Transverse colon (tissue), 4 donors: ENCODE results near the gene CCDC24. TPM values are rescaled to one million over a fixed set of nuclear protein-coding genes. Genes with fewer than 3 reads are reported as not detected.

Source experiments
- DNase-seq: peaks from one replicate; pipeline ENCODE4 v3.0.0-alpha.2; 2019
- H3K27ac ChIP-seq, 4 donors: fragments of 200-600 bp; sonication (generic); 2 replicates each; pipeline ENCODE4 v1.5.1; 2016 to 2018; ENCODE audit warnings: inconsistent platforms in 4 of 4
- H3K27me3 ChIP-seq: fragments of 200-600 bp; sonication (generic); 2 replicates; pipeline ENCODE4 v1.5.1; 2017; ENCODE audit warnings: inconsistent platforms
- H3K36me3 ChIP-seq, 4 donors: fragments of 200-600 bp; sonication (generic); 2 replicates each; pipeline ENCODE4 v1.5.1; 2017 to 2019; ENCODE audit warnings: inconsistent platforms in 4 of 4
- H3K4me1 ChIP-seq, 4 donors: fragments of 200-600 bp; sonication (generic); 2 replicates each; pipeline ENCODE4 v1.5.1; 2017 to 2020; ENCODE audit warnings: inconsistent platforms in 4 of 4
- H3K4me3 ChIP-seq, 4 donors: fragments of 200-600 bp; sonication (generic); 1 replicate in 1 of 4; 2 replicates in 3 of 4; pipeline versions ENCODE4 v1.5.1 to v1.6.1; 2017 to 2019; ENCODE audit warnings: inconsistent platforms in 4 of 4
- H3K9me3 ChIP-seq, 2 donors: fragments of 200-600 bp; sonication (generic); 2 replicates each; pipeline ENCODE4 v1.5.1; 2017 to 2019; ENCODE audit warnings: inconsistent platforms in 2 of 2
- EP300 ChIP-seq: sonication (generic); formaldehyde crosslinking; IDR thresholded peaks from one replicate; pipeline ENCODE4 v1.6.1; 2017; ENCODE audit warnings: antibody characterized with exemption, low read depth
- POLR2A ChIP-seq: fragments of 450-650 bp; IDR thresholded peaks from one replicate; pipeline ENCODE4 v1.6.1; 2016; ENCODE audit warnings: antibody characterized with exemption, mild to moderate bottlenecking, moderate library complexity
- POLR2AphosphoS5 ChIP-seq, 3 donors: sonication (generic); formaldehyde crosslinking; IDR thresholded peaks; one replicate each; pipeline ENCODE4 v1.6.1; 2016; ENCODE audit warnings: antibody characterized with exemption in 3 of 3
- WGBS, 2 donors: methylation state at CpG; one replicate each; pipeline ENCODE4 v1.1.5; 2018; ENCODE audit warnings: low coverage in 1 of 2; 5-methylcytosine and 5-hydroxymethylcytosine counted together
- in situ Hi-C, 4 donors: fragments of 200-750 bp; cut with MboI; loops; one replicate each; pipeline versions ENCODE4 v1.15.0 to v1.15.1; 2017; ENCODE audit warnings: low sequenced_read_pairs in 3 of 4, low pct_ligation_motif_present in 1 of 4, low pct_unique_long_range_greater_than_20kb in 1 of 4
- intact Hi-C: fragments of 100-400 bp; cut with DNase I; formaldehyde crosslinking; loops from one replicate; pipeline ENCODE4 v1.15.1; 2023; ENCODE audit warnings: low total_unique reads
- total RNA-seq, 4 donors: library from RNA; depleted of rRNA; stranded (reverse); fragments of >200 nt; gene quantifications; one replicate each; pipeline ENCODE4 v1.1.0, GENCODE V29; 2016
- TF ChIP-seq, protein P1 (sequence below), 5 experiments: fragments of 200-600 bp in 3 of 5; fragments of 450-650 bp in 2 of 5; sonication (generic) in 3 of 5; IDR thresholded peaks; 1 replicate in 2 of 5; 2 replicates in 3 of 5; pipeline ENCODE4 v1.5.1; 2016 to 2017; ENCODE audit warnings: antibody characterized with exemption in 5 of 5, inconsistent platforms in 3 of 5, mild to moderate bottlenecking in 2 of 5, moderate library complexity in 1 of 5

Gene CCDC24
- total RNA-seq, 4 donors from 2014 or later: 13.8 to 22.0 (median 17.6) TPM

DNA sequence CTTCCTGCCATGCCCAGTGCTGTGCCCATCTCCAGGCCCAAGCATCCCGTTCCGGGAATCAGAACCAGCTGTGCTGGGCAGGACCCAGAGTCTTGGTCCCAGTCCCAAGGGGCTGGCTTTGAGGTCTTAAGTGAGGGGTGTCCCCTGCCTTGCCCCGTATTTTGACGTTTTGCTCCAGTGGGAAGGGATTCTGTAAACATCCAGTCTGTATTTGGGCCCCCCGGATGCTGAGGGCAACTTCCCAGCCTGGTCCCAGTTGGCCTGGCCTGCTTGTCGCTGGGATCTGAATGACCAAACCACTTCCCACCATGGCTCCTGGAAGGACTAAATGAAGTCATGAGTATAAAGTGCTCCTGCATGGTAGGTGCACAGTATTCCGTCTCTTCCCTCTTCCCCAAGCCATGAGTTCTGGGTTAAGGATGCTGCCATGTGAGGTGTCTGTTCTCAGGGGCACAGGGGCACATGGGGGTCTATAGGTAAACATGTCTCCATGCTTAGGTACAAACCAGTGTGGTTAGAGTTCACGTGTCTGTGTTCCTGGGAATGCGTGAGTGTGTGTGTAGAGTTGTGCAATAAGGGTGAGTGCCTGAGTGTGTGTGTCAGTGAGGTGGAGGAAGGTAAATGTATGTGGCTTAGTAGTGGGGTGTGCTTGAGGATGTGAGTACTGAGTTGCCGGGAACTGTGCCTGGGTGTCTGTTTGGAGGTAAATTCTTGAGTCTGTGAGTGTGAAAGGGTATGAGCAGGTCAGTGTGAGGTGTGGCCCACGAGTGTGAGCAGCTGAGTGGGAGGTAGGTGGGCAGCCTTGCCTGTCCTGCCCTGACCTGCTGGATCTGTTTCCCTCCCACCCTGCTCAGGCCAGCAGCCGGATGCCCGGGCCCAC lies 10.9 kb upstream of the CCDC24 start:
- H3K4me1 ChIP-seq: peaks cover 32 to 50% (median 49%) of the 10 kb centered on the region in 4 donors
- peaks cover 0 to 5% (median 0%) of the 10 kb centered on the region in 4 donors for H3K36me3 ChIP-seq
- peak overlapping the region in 2 of 4 donors; percentile 74 to 81 for H3K4me3 ChIP-seq
- DNase-seq: no peak
- TF ChIP-seq POLR2A (no peak), EP300 (no peak), POLR2AphosphoS5 (IDR thresholded peaks at IDR 0.05) (no peak)
- TF ChIP-seq, protein P1, sequence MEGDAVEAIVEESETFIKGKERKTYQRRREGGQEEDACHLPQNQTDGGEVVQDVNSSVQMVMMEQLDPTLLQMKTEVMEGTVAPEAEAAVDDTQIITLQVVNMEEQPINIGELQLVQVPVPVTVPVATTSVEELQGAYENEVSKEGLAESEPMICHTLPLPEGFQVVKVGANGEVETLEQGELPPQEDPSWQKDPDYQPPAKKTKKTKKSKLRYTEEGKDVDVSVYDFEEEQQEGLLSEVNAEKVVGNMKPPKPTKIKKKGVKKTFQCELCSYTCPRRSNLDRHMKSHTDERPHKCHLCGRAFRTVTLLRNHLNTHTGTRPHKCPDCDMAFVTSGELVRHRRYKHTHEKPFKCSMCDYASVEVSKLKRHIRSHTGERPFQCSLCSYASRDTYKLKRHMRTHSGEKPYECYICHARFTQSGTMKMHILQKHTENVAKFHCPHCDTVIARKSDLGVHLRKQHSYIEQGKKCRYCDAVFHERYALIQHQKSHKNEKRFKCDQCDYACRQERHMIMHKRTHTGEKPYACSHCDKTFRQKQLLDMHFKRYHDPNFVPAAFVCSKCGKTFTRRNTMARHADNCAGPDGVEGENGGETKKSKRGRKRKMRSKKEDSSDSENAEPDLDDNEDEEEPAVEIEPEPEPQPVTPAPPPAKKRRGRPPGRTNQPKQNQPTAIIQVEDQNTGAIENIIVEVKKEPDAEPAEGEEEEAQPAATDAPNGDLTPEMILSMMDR (IDR thresholded peaks at IDR 0.05): no peak
- in situ Hi-C loops: no loop called here
- peak overlapping the region; percentile 72 to 85 (median 82) for H3K27ac ChIP-seq
- no peaks in the 10 kb centered on the region for H3K9me3 ChIP-seq
- no peaks in the 10 kb centered on the region for H3K27me3 ChIP-seq
- intact Hi-C loops: no loop called here
- 56% methylated on average over 13 of the region's 13 CpGs; no CpG with 5 or more reads in 1 of the 2 donors for WGBS, 2 donors

DNA sequence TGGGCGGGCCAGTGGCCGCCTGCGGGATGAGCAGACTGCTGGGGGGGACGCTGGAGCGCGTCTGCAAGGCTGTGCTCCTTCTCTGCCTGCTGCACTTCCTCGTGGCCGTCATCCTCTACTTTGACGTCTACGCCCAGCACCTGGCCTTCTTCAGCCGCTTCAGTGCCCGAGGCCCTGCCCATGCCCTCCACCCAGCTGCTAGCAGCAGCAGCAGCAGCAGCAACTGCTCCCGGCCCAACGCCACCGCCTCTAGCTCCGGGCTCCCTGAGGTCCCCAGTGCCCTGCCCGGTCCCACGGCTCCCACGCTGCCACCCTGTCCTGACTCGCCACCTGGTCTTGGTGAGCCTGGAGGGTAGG lies 10.3 kb upstream of the CCDC24 start:
- Histone ChIP-seq H3K9me3 (no peaks in the 10 kb centered on the region), H3K27me3 (no peaks in the 10 kb centered on the region), H3K27ac (peak overlapping the region; percentile 72 to 85 (median 82)), H3K4me1 (peaks cover 27 to 47% (median 43%) of the 10 kb centered on the region in 4 donors), H3K4me3 (no peak overlapping the region), H3K36me3 (peaks cover 0 to 5% (median 0%) of the 10 kb centered on the region in 4 donors)
- peak; percentile 79 for DNase-seq
- intact Hi-C loops (no loop called here), in situ Hi-C loops (no loop called here)
- 65% methylated on average over 20 of the region's 20 CpGs; no CpG with 5 or more reads in 1 of the 2 donors for whole genome bisulfite sequencing, 2 donors
- TF ChIP-seq, protein P1 (IDR thresholded peaks at IDR 0.05): no peak
- no peak for TF ChIP-seq EP300
- TF ChIP-seq POLR2AphosphoS5 (IDR thresholded peaks at IDR 0.05): peak; percentile 48 to 66 (median 59)
- TF ChIP-seq POLR2A: peak; percentile 59

DNA sequence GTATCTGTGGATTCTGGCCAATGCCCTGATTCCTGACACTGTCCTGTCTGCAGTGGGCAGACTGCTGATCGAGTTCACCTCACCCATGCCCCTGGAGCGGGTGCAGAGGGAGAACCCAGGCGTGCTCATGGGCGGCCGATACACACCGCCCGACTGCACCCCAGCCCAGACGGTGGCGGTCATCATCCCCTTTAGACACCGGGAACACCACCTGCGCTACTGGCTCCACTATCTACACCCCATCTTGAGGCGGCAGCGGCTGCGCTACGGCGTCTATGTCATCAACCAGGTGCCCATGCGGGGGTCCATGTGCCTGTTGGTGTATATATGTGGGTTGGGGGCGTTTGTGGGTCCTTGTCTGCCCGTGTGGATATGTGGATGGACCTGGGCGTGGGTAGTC lies 9.8 kb upstream of the CCDC24 start:
- intact Hi-C loops (no loop called here), in situ Hi-C loops (no loop called here)
- Histone ChIP-seq H3K27ac (peak overlapping the region in 2 of 4 donors; percentile 72 to 83), H3K4me1 (peaks cover 22 to 42% (median 39%) of the 10 kb centered on the region in 4 donors), H3K36me3 (peaks cover 0 to 5% (median 0%) of the 10 kb centered on the region in 4 donors), H3K9me3 (no peaks in the 10 kb centered on the region), H3K4me3 (no peak overlapping the region), H3K27me3 (no peaks in the 10 kb centered on the region)
- TF ChIP-seq EP300 (no peak), POLR2A (no peak), POLR2AphosphoS5 (IDR thresholded peaks at IDR 0.05) (no peak)
- TF ChIP-seq, protein P1 (IDR thresholded peaks at IDR 0.05): no peak
- 89% methylated on average over 20 of the region's 20 CpGs; no CpG with 5 or more reads in 1 of the 2 donors for WGBS, 2 donors
- DNase-seq: no peak

DNA sequence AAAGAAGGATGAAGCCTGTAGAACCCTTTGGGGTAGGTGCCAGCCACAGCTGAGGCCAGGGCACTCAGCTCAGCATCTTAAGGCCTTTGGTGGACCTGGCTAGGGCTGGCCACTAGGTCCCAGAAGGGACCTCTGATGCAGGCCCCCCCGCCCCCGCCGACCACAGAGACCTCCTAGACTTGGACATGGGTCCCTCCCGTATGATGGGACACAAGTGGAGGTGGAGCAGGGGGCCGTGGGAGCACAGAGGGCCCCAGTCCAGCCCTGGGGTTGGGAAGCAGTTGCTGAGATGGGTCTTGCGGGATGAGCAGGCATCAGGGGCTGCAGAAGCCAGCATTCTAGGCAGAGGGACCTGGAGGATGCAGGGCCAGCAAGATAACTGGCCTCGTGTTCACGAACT lies 9.2 kb upstream of the CCDC24 start:
- Histone ChIP-seq H3K27me3 (no peaks in the 10 kb centered on the region), H3K4me3 (no peak overlapping the region), H3K4me1 (peaks cover 16 to 41% (median 38%) of the 10 kb centered on the region in 4 donors), H3K27ac (no peak overlapping the region), H3K36me3 (peaks cover 0 to under 1% (median 0%) of the 10 kb centered on the region in 4 donors), H3K9me3 (no peaks in the 10 kb centered on the region)
- WGBS, 2 donors: 94 to 100% methylated on average over 2 to 8 of the region's 8 CpGs
- intact Hi-C loops (no loop called here), in situ Hi-C loops (no loop called here)
- no peak for DNase-seq
- TF ChIP-seq POLR2AphosphoS5 (IDR thresholded peaks at IDR 0.05): no peak
- no peak for TF ChIP-seq POLR2A
- TF ChIP-seq, protein P1 (IDR thresholded peaks at IDR 0.05): no peak
- no peak for TF ChIP-seq EP300
